PFSK-1 (cell line): ENCODE results near the gene FAM216B.

Source experiments
- FOXP2 ChIP-seq: optimal IDR thresholded peaks from 2 replicates; pipeline ENCODE3; 2011; ENCODE audit warnings: borderline replicate concordance, control low read depth, inconsistent platforms; ENCODE audit not compliant: insufficient read depth; ENCODE audit errors: extremely low read length, extremely low read depth
- POLR2AphosphoS5 ChIP-seq: IDR thresholded peaks from 2 replicates; pipeline ENCODE4 v1.6.1; 2012; ENCODE audit warnings: low read depth, mild to moderate bottlenecking, control low read depth, low read length, moderate library complexity
- REST ChIP-seq, 2 experiments: IDR thresholded peaks; 2 replicates each; pipeline versions ENCODE4 v1.6.1 to v1.8.0; 2011 to 2012; ENCODE audit warnings: low read depth in 2 of 2, low read length in 2 of 2, control low read depth in 1 of 2, inconsistent platforms in 1 of 2, mild to moderate bottlenecking in 1 of 2, moderate library complexity in 1 of 2; ENCODE audit not compliant: insufficient read depth in 1 of 2
- SIN3A ChIP-seq: IDR thresholded peaks from 2 replicates; pipeline ENCODE4 v1.6.1; 2012; ENCODE audit warnings: mild to moderate bottlenecking, low read length, moderate library complexity, borderline replicate concordance; ENCODE audit not compliant: insufficient read depth
- TAF1 ChIP-seq: IDR thresholded peaks from 2 replicates; pipeline ENCODE4 v1.6.1; 2012; ENCODE audit warnings: low read length, control low read depth, borderline replicate concordance; ENCODE audit not compliant: insufficient read depth

- TF ChIP-seq REST (IDR thresholded peaks at IDR 0.05; ENCODE audit: insufficient read depth in 1 of 2, low read depth in 2 of 2, low read length in 2 of 2) (no peak), TAF1 (no peak), SIN3A (no peak), POLR2AphosphoS5 (no peak), FOXP2 (no peak)
These were observed 39.1 kb downstream of the FAM216B start for GRCh38 chr13:42820451-42820850.
